Measurements from ENCODE around the gene CAMSAP3.

GRCh38 chr19:7605490-7606222, 10.0 kb downstream of the CAMSAP3 start:
- TF ChIP-seq CTCF (IDR thresholded peaks at IDR 0.05) (no peak), EZH2 (IDR thresholded peaks at IDR 0.05; ENCODE audit: borderline replicate concordance, insufficient read depth, low read depth, low read length, poor library complexity, severe bottlenecking) (no peak)

All from B cell (primary cell).